Tibial nerve (tissue), 4 donors: ENCODE data around the gene INIP. TPM values are rescaled to one million over a fixed set of nuclear protein-coding genes. Genes with fewer than 3 reads are reported as not detected.

Experiments
- DNase-seq, 2 donors: peaks; one replicate each; pipeline ENCODE4 v3.0.0-alpha.2; 2019; ENCODE audit warnings: low spot score in 2 of 2
- H3K27ac ChIP-seq, 4 donors: fragments of 200-600 bp; sonication (generic) in 3 of 4; one replicate each; pipeline ENCODE4 v1.5.1; 2017 to 2019; ENCODE audit warnings: mild to moderate bottlenecking in 1 of 4
- H3K27me3 ChIP-seq, 2 donors: fragments of 200-600 bp; sonication (generic) in 1 of 2; one replicate each; pipeline versions ENCODE4 v1.5.1 to v1.6.0; 2017 to 2019
- H3K36me3 ChIP-seq, 3 donors: fragments of 200-600 bp; sonication (generic); one replicate each; pipeline ENCODE4 v1.5.1; 2018 to 2019
- H3K4me1 ChIP-seq, 4 donors: fragments of 200-600 bp; sonication (generic) in 3 of 4; one replicate each; pipeline ENCODE4 v1.5.1; 2017 to 2019
- H3K4me3 ChIP-seq, 4 donors: fragments of 200-600 bp; sonication (generic) in 3 of 4; one replicate each; pipeline ENCODE4 v1.5.1; 2017 to 2019; ENCODE audit warnings: mild to moderate bottlenecking in 1 of 4, moderate library complexity in 1 of 4
- H3K9me3 ChIP-seq, 4 donors: fragments of 200-600 bp; sonication (generic) in 3 of 4; one replicate each; pipeline ENCODE4 v1.5.1; 2017 to 2019
- EP300 ChIP-seq, 2 donors: sonication (generic); formaldehyde crosslinking; IDR thresholded peaks; one replicate each; pipeline ENCODE4 v1.6.1; 2017; ENCODE audit warnings: antibody characterized with exemption in 2 of 2, mild to moderate bottlenecking in 1 of 2
- POLR2A ChIP-seq, 2 donors: fragments of 450-650 bp; IDR thresholded peaks; one replicate each; pipeline ENCODE4 v1.6.1; 2017; ENCODE audit warnings: antibody characterized with exemption in 2 of 2, mild to moderate bottlenecking in 2 of 2, moderate library complexity in 2 of 2
- WGBS, 2 donors: methylation state at CpG; one replicate each; pipeline ENCODE4 v1.1.5; 2018; 5-methylcytosine and 5-hydroxymethylcytosine counted together
- total RNA-seq, 4 donors: library from RNA; depleted of rRNA; stranded (reverse); fragments of >200 nt; gene quantifications; one replicate each; pipeline ENCODE4 v1.1.0, GENCODE V29; 2016
- TF ChIP-seq, protein P1 (sequence below), 5 experiments: fragments of 200-600 bp in 3 of 5; fragments of 450-650 bp in 2 of 5; sonication (generic) in 3 of 5; IDR thresholded peaks; one replicate each; pipeline ENCODE4 v1.5.1; 2016 to 2019; ENCODE audit warnings: antibody characterized with exemption in 5 of 5, mild to moderate bottlenecking in 3 of 5, moderate library complexity in 2 of 5

Gene INIP
- total RNA-seq, 4 donors from 2014 or later, result 18.4 to 28.5 (median 24.9) TPM

DNA sequence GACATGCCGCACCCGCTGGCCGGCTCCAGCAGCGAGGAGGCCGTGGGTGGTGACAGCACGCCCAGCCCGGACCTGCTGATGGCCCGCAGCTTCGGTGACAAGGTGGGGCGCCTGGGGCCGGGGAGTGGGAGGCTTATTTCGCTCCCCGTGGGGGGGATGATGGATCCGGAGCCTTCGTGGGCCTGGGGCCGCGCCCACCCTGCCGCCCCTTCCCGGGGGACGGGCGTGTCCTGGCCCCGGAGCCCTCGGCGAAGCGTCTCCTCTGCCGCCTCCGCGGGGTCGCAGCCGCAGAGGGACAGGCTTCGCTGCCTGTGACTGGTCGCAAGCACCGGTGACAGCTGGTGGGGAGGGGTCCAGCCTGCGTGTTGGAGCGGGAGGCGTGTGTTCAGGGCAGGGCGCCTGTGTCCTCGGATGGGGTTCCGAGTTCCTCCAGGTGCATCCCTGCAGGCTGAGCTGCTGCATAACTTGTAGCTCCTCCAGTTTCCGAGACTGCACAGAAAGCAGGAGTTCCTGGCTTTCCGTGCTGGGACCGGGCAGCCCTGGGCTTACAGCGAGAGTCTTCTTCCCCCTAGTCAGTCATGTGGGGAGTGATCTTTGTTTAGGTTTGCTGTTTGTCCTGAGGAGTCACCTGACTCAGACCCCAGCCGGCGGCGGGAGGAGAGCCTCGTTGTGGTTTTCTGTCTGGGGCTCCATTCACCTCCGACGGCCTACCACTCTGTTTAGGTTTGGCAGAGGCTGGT is 33.3 kb upstream of the INIP start:
- Histone ChIP-seq H3K4me3 (peak overlapping the region; percentile 79 to 99 (median 94)), H3K9me3 (no peaks in the 10 kb centered on the region), H3K4me1 (peaks cover 0 to 60% (median 30%) of the 10 kb centered on the region in 4 donors), H3K27ac (peak overlapping the region; percentile 74 to 95 (median 84)), H3K27me3 (no peaks in the 10 kb centered on the region), H3K36me3 (no peaks in the 10 kb centered on the region)
- 1% methylated on average over 27 to 31 of the region's 49 CpGs for WGBS, 2 donors
- DNase-seq, result no peak
- TF ChIP-seq POLR2A (IDR thresholded peaks at IDR 0.05) (no peak), EP300 (IDR thresholded peaks at IDR 0.05) (peak in 1 of 2 donors; percentile 65)
- TF ChIP-seq, protein P1, sequence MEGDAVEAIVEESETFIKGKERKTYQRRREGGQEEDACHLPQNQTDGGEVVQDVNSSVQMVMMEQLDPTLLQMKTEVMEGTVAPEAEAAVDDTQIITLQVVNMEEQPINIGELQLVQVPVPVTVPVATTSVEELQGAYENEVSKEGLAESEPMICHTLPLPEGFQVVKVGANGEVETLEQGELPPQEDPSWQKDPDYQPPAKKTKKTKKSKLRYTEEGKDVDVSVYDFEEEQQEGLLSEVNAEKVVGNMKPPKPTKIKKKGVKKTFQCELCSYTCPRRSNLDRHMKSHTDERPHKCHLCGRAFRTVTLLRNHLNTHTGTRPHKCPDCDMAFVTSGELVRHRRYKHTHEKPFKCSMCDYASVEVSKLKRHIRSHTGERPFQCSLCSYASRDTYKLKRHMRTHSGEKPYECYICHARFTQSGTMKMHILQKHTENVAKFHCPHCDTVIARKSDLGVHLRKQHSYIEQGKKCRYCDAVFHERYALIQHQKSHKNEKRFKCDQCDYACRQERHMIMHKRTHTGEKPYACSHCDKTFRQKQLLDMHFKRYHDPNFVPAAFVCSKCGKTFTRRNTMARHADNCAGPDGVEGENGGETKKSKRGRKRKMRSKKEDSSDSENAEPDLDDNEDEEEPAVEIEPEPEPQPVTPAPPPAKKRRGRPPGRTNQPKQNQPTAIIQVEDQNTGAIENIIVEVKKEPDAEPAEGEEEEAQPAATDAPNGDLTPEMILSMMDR (IDR thresholded peaks at IDR 0.05), result peak in 1 of 5 experiments; percentile 6

DNA sequence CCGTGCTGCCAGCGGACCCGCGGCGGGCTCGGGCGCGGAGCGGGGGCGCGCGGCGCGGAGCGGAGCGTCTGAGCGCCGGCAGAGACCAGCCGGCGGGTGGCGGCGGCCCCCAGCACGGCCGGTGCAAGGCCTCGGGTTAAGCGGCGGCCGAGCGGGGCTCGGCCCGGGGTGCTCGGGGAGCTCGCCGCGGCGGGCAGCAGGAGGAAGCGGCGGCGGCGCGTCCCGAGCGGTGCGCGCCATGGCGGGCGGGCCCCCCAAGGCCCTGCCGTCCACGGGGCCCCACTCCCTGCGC is 32.8 kb upstream of the INIP start:
- no peaks in the 10 kb centered on the region for H3K27me3 ChIP-seq
- 0% methylated on average over 4 of the region's 50 CpGs; no CpG with 5 or more reads in 1 of the 2 donors for WGBS, 2 donors
- DNase-seq, result no peak
- no peaks in the 10 kb centered on the region for H3K9me3 ChIP-seq
- TF ChIP-seq POLR2A (IDR thresholded peaks at IDR 0.05) (no peak), EP300 (IDR thresholded peaks at IDR 0.05) (no peak)
- TF ChIP-seq, protein P1 (IDR thresholded peaks at IDR 0.05), result no peak
- H3K4me1 ChIP-seq, result peaks cover 0 to 65% (median 35%) of the 10 kb centered on the region in 4 donors
- H3K4me3 ChIP-seq, result peak overlapping the region; percentile 79 to 99 (median 94)
- no peaks in the 10 kb centered on the region for H3K36me3 ChIP-seq
- peak overlapping the region; percentile 74 to 95 (median 84) for H3K27ac ChIP-seq

DNA sequence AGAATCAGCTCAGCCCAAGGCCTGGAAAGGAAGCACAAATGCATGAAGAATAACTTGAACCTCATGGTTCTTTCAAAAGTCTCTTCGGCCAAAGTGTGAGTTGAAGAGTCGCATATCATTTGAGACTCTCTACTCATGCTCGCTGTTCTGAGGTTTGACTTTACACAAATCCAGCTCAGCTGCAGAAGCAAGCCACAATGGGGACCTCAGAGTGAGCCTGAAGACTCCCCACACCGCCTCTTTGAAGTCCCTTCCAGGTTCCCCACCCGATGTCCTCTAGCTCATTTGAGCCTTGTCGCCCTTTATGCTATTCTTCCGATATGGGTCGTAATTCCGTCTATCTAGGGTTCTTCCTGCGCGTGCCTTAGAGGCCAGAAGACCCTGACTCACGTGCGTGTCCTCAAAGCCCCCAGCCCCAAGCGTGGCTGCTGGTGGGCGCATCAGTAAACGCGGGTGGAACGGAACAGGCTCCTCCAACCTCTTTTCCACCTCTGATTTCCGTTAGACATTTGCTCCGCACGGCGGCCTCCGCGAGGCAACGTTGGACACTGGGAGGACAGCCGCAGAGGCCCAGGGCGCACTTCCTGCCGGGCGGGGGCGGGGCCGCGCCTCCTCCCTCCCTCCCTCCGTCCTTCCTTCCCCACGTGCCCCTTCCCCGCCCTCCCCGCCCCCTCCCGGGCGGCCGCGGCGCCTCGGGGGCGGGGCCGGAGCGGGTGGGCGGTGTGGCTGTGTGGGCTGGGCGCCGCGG is 32.3 kb upstream of the INIP start, which contains the start of gene SNX30:
SNX30 (plus strand) TSS at position 745 of the 748 bp plus-strand sequence. CDS start 242 bp downstream, outside the sequence.
- DNase-seq, result peak; percentile 79 to 81
- Histone ChIP-seq H3K9me3 (no peaks in the 10 kb centered on the region), H3K27ac (peak within 1 kb of the TSS; percentile 87 to 95 (median 92)), H3K36me3 (no peaks in the 10 kb centered on the region), H3K4me1 (peaks cover 0 to 61% (median 33%) of the 10 kb centered on the region in 4 donors), H3K27me3 (no peaks in the 10 kb centered on the region), H3K4me3 (peak within 1 kb of the TSS; percentile 79 to 99 (median 94))
- 7 to 9% methylated on average over 30 to 32 of the region's 49 CpGs for WGBS, 2 donors
- peak; percentile 50 to 83 for TF ChIP-seq POLR2A (IDR thresholded peaks at IDR 0.05)
- peak; percentile 40 to 98 for TF ChIP-seq EP300 (IDR thresholded peaks at IDR 0.05)
- TF ChIP-seq, protein P1 (IDR thresholded peaks at IDR 0.05), result peak in 2 of 5 experiments; percentile 22 to 47

DNA sequence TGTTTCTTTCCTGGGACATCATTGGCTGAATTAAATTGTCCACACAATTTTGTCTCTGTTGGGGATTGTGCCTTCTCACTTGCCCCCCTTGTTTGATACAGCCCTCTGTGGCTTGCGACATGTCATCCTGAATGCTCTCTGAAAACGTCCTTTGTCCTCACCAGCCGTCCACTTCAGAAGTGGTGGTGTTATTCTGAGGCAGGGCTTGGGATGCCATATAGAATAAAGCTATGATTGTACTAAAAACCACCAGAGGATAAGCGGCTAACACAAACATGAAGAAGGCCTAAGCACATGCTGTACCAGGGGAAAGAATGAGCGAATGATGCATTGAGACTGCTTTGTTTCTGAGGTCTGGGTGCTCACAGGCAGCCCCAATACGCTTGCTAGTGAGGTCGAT is 29.2 kb upstream of the INIP start:
- TF ChIP-seq EP300 (IDR thresholded peaks at IDR 0.05), result peak; percentile 77 to 96
- peak in 1 of 2 donors; percentile 45 for TF ChIP-seq POLR2A (IDR thresholded peaks at IDR 0.05)
- TF ChIP-seq, protein P1 (IDR thresholded peaks at IDR 0.05), result no peak
- no peak overlapping the region for H3K4me3 ChIP-seq
- H3K4me1 ChIP-seq, result peaks cover 0 to 32% (median 23%) of the 10 kb centered on the region in 4 donors
- no peaks in the 10 kb centered on the region for H3K36me3 ChIP-seq
- H3K27me3 ChIP-seq, result no peaks in the 10 kb centered on the region
- no peak for DNase-seq
- H3K9me3 ChIP-seq, result no peaks in the 10 kb centered on the region
- H3K27ac ChIP-seq, result peak overlapping the region; percentile 83 to 95 (median 92)
- WGBS, 2 donors, result 44 to 53% methylated on average over 7 of the region's 7 CpGs
